Esophagus muscularis mucosa (tissue), 4 donors: ENCODE data around the gene NPAS3. TPM values are rescaled to one million over a fixed set of nuclear protein-coding genes. Genes with fewer than 3 reads are reported as not detected.
A peak's percentile ranks its signal among the peaks of the same experiment; 100 is the strongest.

ENCODE experiments used
- DNase-seq: peaks from one replicate; pipeline ENCODE4 v3.0.0-alpha.2; 2017; ENCODE audit errors: extremely low spot score
- H3K27ac ChIP-seq, 4 donors: fragments of 200-600 bp; sonication (generic); replicated peaks in 1 of 4; 1 replicate in 3 of 4; 2 replicates in 1 of 4; pipeline ENCODE4 v1.5.1; 2016 to 2019; ENCODE audit warnings: mild to moderate bottlenecking in 1 of 4
- H3K27me3 ChIP-seq, 4 donors: fragments of 200-600 bp; sonication (generic); one replicate each; pipeline versions ENCODE4 v1.5.1 to v1.6.0; 2016 to 2019
- H3K36me3 ChIP-seq, 4 donors: fragments of 200-600 bp; sonication (generic); one replicate each; pipeline ENCODE4 v1.5.1; 2016 to 2019
- H3K4me1 ChIP-seq, 4 donors: fragments of 200-600 bp; sonication (generic); one replicate each; pipeline ENCODE4 v1.5.1; 2016 to 2019
- H3K4me3 ChIP-seq, 4 donors: fragments of 200-600 bp; sonication (generic); 1 replicate in 2 of 4; 2 replicates in 2 of 4; pipeline ENCODE4 v1.5.1; 2016 to 2019; ENCODE audit warnings: mild to moderate bottlenecking in 4 of 4, moderate library complexity in 1 of 4
- H3K9me3 ChIP-seq, 4 donors: fragments of 200-600 bp; sonication (generic); 1 replicate in 3 of 4; 2 replicates in 1 of 4; pipeline ENCODE4 v1.5.1; 2016 to 2019
- CTCF ChIP-seq, 3 experiments: fragments of 200-600 bp in 2 of 3; fragments of 450-650 bp in 1 of 3; sonication (generic) in 2 of 3; IDR thresholded peaks; one replicate each; pipeline ENCODE4 v1.5.1; 2017 to 2019; ENCODE audit warnings: antibody characterized with exemption in 3 of 3, mild to moderate bottlenecking in 2 of 3, moderate library complexity in 1 of 3
- EP300 ChIP-seq: sonication (generic); formaldehyde crosslinking; IDR thresholded peaks from one replicate; pipeline ENCODE4 v1.6.1; 2017; ENCODE audit warnings: antibody characterized with exemption
- POLR2A ChIP-seq: fragments of 450-650 bp; IDR thresholded peaks from one replicate; pipeline ENCODE4 v1.6.1; 2017; ENCODE audit warnings: antibody characterized with exemption, moderate library complexity, mild to moderate bottlenecking, low read depth
- POLR2AphosphoS5 ChIP-seq, 2 donors: sonication (generic); formaldehyde crosslinking; IDR thresholded peaks; one replicate each; pipeline ENCODE4 v1.6.1; 2017; ENCODE audit warnings: antibody characterized with exemption in 2 of 2
- WGBS: methylation state at CpG from one replicate; pipeline ENCODE4 v1.1.5; 2018; 5-methylcytosine and 5-hydroxymethylcytosine counted together
- intact Hi-C: fragments of 100-400 bp; cut with DNase I; formaldehyde crosslinking; loops from one replicate; pipeline ENCODE4 v1.15.1; 2023
- total RNA-seq, 4 donors: library from RNA; depleted of rRNA; stranded (reverse); fragments of >200 nt; gene quantifications; one replicate each; pipeline versions ENCODE4 v1.1.0 to v1.2.1, GENCODE V29; 2016

Gene NPAS3
- total RNA-seq, 4 donors from 2014 or later: 3.3 to 7.3 (median 5.8) TPM

GRCh38 chr14:33792720-33793368 lies 854.2 kb downstream of the NPAS3 start:
- Histone ChIP-seq H3K4me1 (peaks cover 0 to 28% (median 16%) of the 10 kb centered on the region in 4 donors), H3K27me3 (no peaks in the 10 kb centered on the region), H3K9me3 (no peaks in the 10 kb centered on the region), H3K4me3 (peak overlapping the region; percentile 32 to 41 (median 37)), H3K27ac (peak overlapping the region in 3 of 4 donors; percentile 33 to 54 (median 44)), H3K36me3 (no peaks in the 10 kb centered on the region)
- peak; percentile 94 for DNase-seq
- TF ChIP-seq EP300: no peak
- TF ChIP-seq POLR2A: no peak
- TF ChIP-seq CTCF (IDR thresholded peaks at IDR 0.05): peak; percentile 89 to 96 (median 94)
- TF ChIP-seq POLR2AphosphoS5 (IDR thresholded peaks at IDR 0.05): peak; percentile 34 to 54
- WGBS: 9% methylated on average over 16 of the region's 16 CpGs
- intact Hi-C loops: loop anchor here (2.0 to 10.0 kb wide), 3 partner anchors 856 to 1216 kb away; partner anchors contain the start of gene NPAS3

DNA sequence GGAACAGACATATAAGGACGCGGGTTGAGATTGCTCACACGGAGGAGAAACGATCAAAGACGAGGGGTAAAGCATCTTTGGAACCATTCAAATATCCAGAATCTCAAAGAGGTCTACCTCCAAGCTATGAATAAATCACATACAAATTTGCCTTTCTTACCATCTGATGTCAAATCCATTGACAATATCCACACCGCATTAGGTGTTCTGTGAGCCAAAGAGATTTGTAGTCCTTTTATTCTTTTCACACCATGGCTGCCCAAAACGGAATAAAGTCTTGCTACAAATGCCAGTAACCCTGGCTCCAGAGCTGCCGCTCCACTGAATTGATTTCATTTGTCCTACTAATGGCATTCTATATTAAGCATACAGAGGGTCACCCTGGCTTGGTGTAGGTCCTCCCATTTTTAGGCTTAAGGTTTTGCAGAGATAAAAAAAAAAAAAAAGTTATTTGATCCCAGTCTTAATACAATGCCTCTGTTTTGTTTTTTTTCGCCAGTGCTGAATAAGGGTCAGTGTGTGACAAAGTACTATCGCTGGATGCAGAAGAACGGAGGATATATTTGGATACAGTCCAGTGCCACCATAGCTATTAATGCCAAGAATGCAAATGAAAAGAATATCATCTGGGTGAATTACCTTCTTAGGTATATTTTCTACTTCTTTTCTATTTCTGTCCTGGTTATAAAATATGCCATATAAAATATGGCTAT lies 854.9 kb downstream of the NPAS3 start:
- no peaks in the 10 kb centered on the region for H3K36me3 ChIP-seq
- intact Hi-C loops: loop anchor here (2.0 to 10.0 kb wide), 3 partner anchors 856 to 1217 kb away; partner anchors contain the start of gene NPAS3
- peak overlapping the region in 2 of 4 donors; percentile 33 to 44 for H3K27ac ChIP-seq
- H3K4me3 ChIP-seq: peak overlapping the region in 2 of 4 donors; percentile 38 to 41
- TF ChIP-seq POLR2A (no peak), POLR2AphosphoS5 (IDR thresholded peaks at IDR 0.05) (no peak), EP300 (no peak), CTCF (IDR thresholded peaks at IDR 0.05) (no peak)
- H3K27me3 ChIP-seq: no peaks in the 10 kb centered on the region
- no peak for DNase-seq
- peaks cover 0 to 28% (median 16%) of the 10 kb centered on the region in 4 donors for H3K4me1 ChIP-seq
- H3K9me3 ChIP-seq: no peaks in the 10 kb centered on the region
- 67% methylated on average over 11 of the region's 11 CpGs for whole genome bisulfite sequencing

DNA sequence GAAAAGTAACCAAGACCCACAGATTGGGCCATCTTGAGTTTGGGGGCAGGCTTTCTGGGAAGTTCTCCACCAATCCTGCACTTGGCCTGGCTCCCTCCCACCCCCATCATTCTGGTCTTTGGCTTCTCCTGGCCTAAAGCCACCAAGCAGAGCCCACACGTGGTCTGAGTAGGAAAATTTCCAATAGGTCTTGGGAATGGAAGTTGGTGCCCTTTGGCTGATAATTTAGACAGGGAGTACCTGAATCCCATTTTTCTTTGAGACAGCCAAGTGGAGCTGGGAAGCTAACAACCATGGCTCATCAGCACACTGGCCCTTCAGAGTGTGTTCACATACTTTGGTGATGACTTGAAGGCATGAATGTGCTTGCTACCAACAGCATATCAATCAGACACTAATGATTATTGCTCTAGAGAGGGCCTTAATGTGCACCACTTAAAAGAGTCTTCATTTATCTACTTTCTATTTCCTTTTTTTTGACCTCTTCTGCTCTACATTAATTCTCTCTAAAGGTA lies 856.2 kb downstream of the NPAS3 start:
- no peak for TF ChIP-seq POLR2A
- TF ChIP-seq CTCF (IDR thresholded peaks at IDR 0.05): no peak
- no peak for TF ChIP-seq EP300
- TF ChIP-seq POLR2AphosphoS5 (IDR thresholded peaks at IDR 0.05): no peak
- H3K4me1 ChIP-seq: peaks cover 3 to 33% (median 19%) of the 10 kb centered on the region in 4 donors
- intact Hi-C loops: loop anchor here (5.0 to 10.0 kb wide), 2 partner anchors 858 to 1080 kb away; partner anchors contain the start of gene NPAS3
- DNase-seq: no peak
- WGBS: 67% methylated on average over 1 of the region's 1 CpG
- H3K4me3 ChIP-seq: no peak overlapping the region
- no peaks in the 10 kb centered on the region for H3K9me3 ChIP-seq
- peaks cover 0 to 9% (median 0%) of the 10 kb centered on the region in 4 donors for H3K27me3 ChIP-seq
- no peaks in the 10 kb centered on the region for H3K36me3 ChIP-seq
- no peak overlapping the region for H3K27ac ChIP-seq

DNA sequence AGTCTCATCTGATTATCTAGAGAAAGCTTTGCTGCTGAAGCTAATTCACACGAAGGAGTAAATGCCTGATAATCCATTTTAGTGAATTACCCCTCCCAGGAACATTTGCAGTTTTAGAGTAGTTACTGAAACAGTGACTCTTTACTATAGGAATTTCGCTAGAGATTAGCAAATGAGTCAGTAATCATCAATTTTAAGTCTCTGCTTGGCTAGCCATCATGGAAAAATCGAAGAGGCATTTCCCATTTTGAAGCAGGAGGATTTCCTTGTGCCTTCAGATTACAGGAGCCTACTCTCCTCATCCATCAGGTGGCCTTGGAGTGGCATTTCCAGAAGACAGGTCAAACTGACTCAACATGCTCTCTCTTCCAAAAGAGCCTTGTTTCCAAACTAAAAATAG lies 857.7 kb downstream of the NPAS3 start:
- no peak overlapping the region for H3K4me3 ChIP-seq
- intact Hi-C loops: loop anchor here (10.0 kb wide), 1 partner anchor 1082 kb away; no protein-coding TSS in a partner anchor
- WGBS: 72% methylated on average over 3 of the region's 3 CpGs

More for the DNA sequence above, 857.7 kb downstream of the NPAS3 start:
- Histone ChIP-seq H3K36me3 (no peaks in the 10 kb centered on the region), H3K27me3 (peaks cover 0 to 21% (median 0%) of the 10 kb centered on the region in 4 donors), H3K27ac (no peak overlapping the region), H3K4me1 (peaks cover 6 to 43% (median 24%) of the 10 kb centered on the region in 4 donors), H3K9me3 (no peaks in the 10 kb centered on the region)
- TF ChIP-seq POLR2AphosphoS5 (IDR thresholded peaks at IDR 0.05): no peak
- TF ChIP-seq EP300: no peak
- TF ChIP-seq POLR2A: no peak
- TF ChIP-seq CTCF (IDR thresholded peaks at IDR 0.05): no peak
- DNase-seq: no peak
